Measurements from ENCODE around the gene RANBP17. TPM values are rescaled to one million over a fixed set of nuclear protein-coding genes. Genes with fewer than 3 reads are reported as not detected.

The RANBP17 gene
- total RNA-seq, 1 donor from 2014 or later: not detected

- H3K4me3 Mint-ChIP-seq: no peak overlapping the region
- H3K9me3 Mint-ChIP-seq: no peaks in the 10 kb centered on the region
- no peak overlapping the region for H3K27ac Mint-ChIP-seq
- H3K27me3 Mint-ChIP-seq: peaks cover 7% of the 10 kb centered on the region
- intact Hi-C loops (cut with micrococcal nuclease): loop anchor here (2.0 to 10.0 kb wide), 2 partner anchors 598 to 704 kb away; no protein-coding TSS in a partner anchor
- DNase-seq: peak; percentile 76
- H3K36me3 Mint-ChIP-seq (ENCODE audit: low read depth): no peaks in the 10 kb centered on the region
- no peaks in the 10 kb centered on the region for H3K4me1 Mint-ChIP-seq
These were observed 480.7 kb downstream of the RANBP17 start for GRCh38 chr5:171342362-171343111.

- intact Hi-C loops (cut with micrococcal nuclease): loop anchor here (10.0 kb wide), 1 partner anchor 600 kb away; no protein-coding TSS in a partner anchor
- Mint-ChIP-seq H3K36me3 (ENCODE audit: low read depth) (no peaks in the 10 kb centered on the region), H3K4me3 (no peak overlapping the region), H3K27me3 (peaks cover under 1% of the 10 kb centered on the region), H3K9me3 (no peaks in the 10 kb centered on the region), H3K4me1 (no peaks in the 10 kb centered on the region), H3K27ac (no peak overlapping the region)
- no peak for DNase-seq
These were observed 483.3 kb downstream of the RANBP17 start for GRCh38 chr5:171344936-171345608.

Other genes with a start within 250 kb of the RANBP17 start
- gene GABRP, start 78.3 kb upstream of the RANBP17 start, total RNA-seq: not detected in 2 replicates

Measured in activated CD4-positive, alpha-beta T cell treated with anti-CD3 and anti-CD28 coated beads, Interleukin-2, amount 10 ng/mL, durations not matched to agents 24 days and 14 days (primary cell).